Naive B cell (primary cell): ENCODE data around the gene PRPSAP1. TPM values are rescaled to one million over a fixed set of nuclear protein-coding genes. Genes with fewer than 3 reads are reported as not detected.
A peak's percentile ranks its signal among the peaks of the same experiment; 100 is the strongest.

Source experiments
- ATAC-seq, 2 donors: fragments of 150-1000 bp; cut with Tn5 transposase; 2 replicates each; pipeline ENCODE4 v1.10.0; 2021; ENCODE audit warnings: low read depth in 2 of 2, mild to moderate bottlenecking in 2 of 2, moderate library complexity in 2 of 2
- DNase-seq: peaks from one replicate; pipeline ENCODE4 v3.0.0; 2022
- H3K27ac Mint-ChIP-seq, 6 donors: one replicate each; pipeline ENCODE4 v1.8.0; 2020 to 2022; ENCODE audit warnings: mild to moderate bottlenecking in 6 of 6, mixed read lengths in 6 of 6, moderate library complexity in 5 of 6, inconsistent platforms in 2 of 6
- H3K27me3 Mint-ChIP-seq, 3 donors: one replicate each; pipeline ENCODE4 v1.8.0; 2021 to 2022; ENCODE audit warnings: mixed read lengths in 3 of 3, mild to moderate bottlenecking in 1 of 3
- H3K36me3 Mint-ChIP-seq, 2 donors: one replicate each; pipeline ENCODE4 v1.8.0; 2020 to 2022; ENCODE audit warnings: mixed read lengths in 2 of 2, inconsistent platforms in 1 of 2, mild to moderate bottlenecking in 1 of 2
- H3K4me1 Mint-ChIP-seq, 3 donors: one replicate each; pipeline ENCODE4 v1.8.0; 2020 to 2022; ENCODE audit warnings: mixed read lengths in 3 of 3, inconsistent platforms in 1 of 3, mild to moderate bottlenecking in 1 of 3, moderate library complexity in 1 of 3
- H3K4me3 Mint-ChIP-seq, 8 donors: one replicate each; pipeline ENCODE4 v1.8.0; 2020 to 2022; ENCODE audit warnings: mild to moderate bottlenecking in 8 of 8, mixed read lengths in 8 of 8, moderate library complexity in 8 of 8, inconsistent platforms in 2 of 8
- H3K9me3 Mint-ChIP-seq, 7 donors: one replicate each; pipeline ENCODE4 v1.8.0; 2020 to 2022; ENCODE audit warnings: mixed read lengths in 7 of 7, mild to moderate bottlenecking in 5 of 7, inconsistent platforms in 2 of 7, moderate library complexity in 1 of 7
- polyA plus RNA-seq, 6 donors: library from polyadenylated mRNA; unstranded; fragments of 300-500 nt; fragmentation: Illumina TruSeq; gene quantifications; one replicate each; pipeline ENCODE4 v1.2.3, GENCODE V29; 2021; ENCODE audit warnings: low read depth in 6 of 6

Gene PRPSAP1
- polyA plus RNA-seq, 6 donors from 2014 or later: 46.0 to 81.3 (median 54.4) TPM

- peak; percentile 45 for DNase-seq
- Mint-ChIP-seq H3K27ac (peak overlapping the region; percentile 98 to 100 (median 99)), H3K4me1 (peaks cover 42 to 77% (median 68%) of the 10 kb centered on the region in 3 donors), H3K36me3 (no peaks in the 10 kb centered on the region), H3K4me3 (peak overlapping the region; percentile 86 to 95 (median 92)), H3K9me3 (no peaks in the 10 kb centered on the region), H3K27me3 (no peaks in the 10 kb centered on the region)
- ATAC-seq: peak in 1 of 2 donors; percentile 2
These were observed 88.0 kb downstream of the PRPSAP1 start for GRCh38 chr17:76265624-76266243.

- H3K4me3 Mint-ChIP-seq: peak within 1 kb of the TSS; percentile 86 to 95 (median 92)
- H3K27me3 Mint-ChIP-seq: no peaks in the 10 kb centered on the region
- no peaks in the 10 kb centered on the region for H3K36me3 Mint-ChIP-seq
- H3K27ac Mint-ChIP-seq: peak within 1 kb of the TSS; percentile 98 to 100 (median 99)
- no peaks in the 10 kb centered on the region for H3K9me3 Mint-ChIP-seq
- DNase-seq (peak; percentile 99), ATAC-seq (peak; percentile 73 to 77)
- H3K4me1 Mint-ChIP-seq: peaks cover 43 to 81% (median 72%) of the 10 kb centered on the region in 3 donors
These were observed 88.7 kb downstream of the PRPSAP1 start, which contains the start of gene UBALD2 for GRCh38 chr17:76264755-76265623. Gene UBALD2, plus strand, starts transcription at chr17:76265348. Its CDS starts 158 bp downstream, at chr17:76265506.

- Mint-ChIP-seq H3K4me1 (peaks cover 43 to 81% (median 72%) of the 10 kb centered on the region in 3 donors), H3K4me3 (peak overlapping the region; percentile 66 to 91 (median 86)), H3K27me3 (no peaks in the 10 kb centered on the region), H3K9me3 (no peaks in the 10 kb centered on the region), H3K36me3 (no peaks in the 10 kb centered on the region), H3K27ac (peak overlapping the region; percentile 47 to 99 (median 90))
- no peak for ATAC-seq
- no peak for DNase-seq
These were observed 89.3 kb downstream of the PRPSAP1 start for GRCh38 chr17:76264425-76264754.

- Mint-ChIP-seq H3K4me3 (peak overlapping the region in 4 of 8 donors; percentile 0 to 90 (median 46)), H3K9me3 (no peaks in the 10 kb centered on the region), H3K4me1 (peaks cover 39 to 77% (median 68%) of the 10 kb centered on the region in 3 donors), H3K27me3 (no peaks in the 10 kb centered on the region), H3K36me3 (no peaks in the 10 kb centered on the region), H3K27ac (peak overlapping the region; percentile 19 to 99 (median 87))
- ATAC-seq: no peak
- no peak for DNase-seq
These were observed 89.8 kb downstream of the PRPSAP1 start for GRCh38 chr17:76263896-76264295.

- Mint-ChIP-seq H3K27me3 (no peaks in the 10 kb centered on the region), H3K4me1 (peaks cover 34 to 67% (median 58%) of the 10 kb centered on the region in 3 donors), H3K36me3 (no peaks in the 10 kb centered on the region), H3K9me3 (no peaks in the 10 kb centered on the region), H3K27ac (peak overlapping the region; percentile 80 to 94 (median 90)), H3K4me3 (peak overlapping the region; percentile 27 to 90 (median 76))
- ATAC-seq (peak; percentile 13 to 14), DNase-seq (peak; percentile 58)
These were observed 90.9 kb downstream of the PRPSAP1 start for GRCh38 chr17:76262732-76263344.

GRCh38 chr17:76261421-76262215 lies 92.1 kb downstream of the PRPSAP1 start:
- H3K27me3 Mint-ChIP-seq: no peaks in the 10 kb centered on the region
- no peak for ATAC-seq
- peak overlapping the region in 7 of 8 donors; percentile 15 to 80 (median 74) for H3K4me3 Mint-ChIP-seq
- DNase-seq: peak; percentile 27
- peak overlapping the region in 5 of 6 donors; percentile 53 to 89 (median 67) for H3K27ac Mint-ChIP-seq
- no peaks in the 10 kb centered on the region for H3K9me3 Mint-ChIP-seq
- H3K36me3 Mint-ChIP-seq: no peaks in the 10 kb centered on the region
- H3K4me1 Mint-ChIP-seq: peaks cover 35 to 57% (median 47%) of the 10 kb centered on the region in 3 donors

- H3K27ac Mint-ChIP-seq: peak overlapping the region in 3 of 6 donors; percentile 2 to 9 (median 5)
- no peaks in the 10 kb centered on the region for H3K9me3 Mint-ChIP-seq
- H3K4me1 Mint-ChIP-seq: peaks cover 37 to 61% (median 44%) of the 10 kb centered on the region in 3 donors
- H3K27me3 Mint-ChIP-seq: no peaks in the 10 kb centered on the region
- H3K36me3 Mint-ChIP-seq: no peaks in the 10 kb centered on the region
- ATAC-seq (no peak), DNase-seq (no peak)
- H3K4me3 Mint-ChIP-seq: peak overlapping the region in 4 of 8 donors; percentile 12 to 49 (median 22)
These were observed 93.0 kb downstream of the PRPSAP1 start for GRCh38 chr17:76260669-76261068.

GRCh38 chr17:76260220-76260619 lies 93.5 kb downstream of the PRPSAP1 start:
- no peaks in the 10 kb centered on the region for H3K9me3 Mint-ChIP-seq
- no peak for DNase-seq
- H3K4me3 Mint-ChIP-seq: peak overlapping the region in 4 of 8 donors; percentile 16 to 37 (median 24)
- ATAC-seq: no peak
- no peaks in the 10 kb centered on the region for H3K36me3 Mint-ChIP-seq
- H3K4me1 Mint-ChIP-seq: peaks cover 37 to 66% (median 44%) of the 10 kb centered on the region in 3 donors
- H3K27me3 Mint-ChIP-seq: no peaks in the 10 kb centered on the region
- peak overlapping the region in 4 of 6 donors; percentile 5 to 72 (median 37) for H3K27ac Mint-ChIP-seq

Other genes starting within 250 kb of the PRPSAP1 start
- not detected for gene FOXJ1, start 212.7 kb downstream of the PRPSAP1 start, polyA plus RNA-seq
- under 1 TPM in 5 of 6 donors, not detected in 1; 0.09 to 0.71 (median 0.22) TPM for gene RNF157, start 113.4 kb downstream of the PRPSAP1 start, polyA plus RNA-seq
- 1 to 10 TPM; 2.5 to 6.2 (median 4.6) TPM for gene UBALD2, start 88.6 kb downstream of the PRPSAP1 start, polyA plus RNA-seq
- under 1 TPM in 2 of 6 donors, not detected in 4; 0.20 to 0.38 TPM for gene QRICH2, start 45.6 kb downstream of the PRPSAP1 start, polyA plus RNA-seq
- gene SPHK1, start 30.7 kb upstream of the PRPSAP1 start, polyA plus RNA-seq: 1 to 10 TPM in 1 of 6 donors, under 1 TPM in 1, not detected in 4; 0.22 to 1.7 TPM
- 10 to 100 TPM; 11.0 to 26.0 (median 16.4) TPM for gene UBE2O, start 99.2 kb upstream of the PRPSAP1 start, polyA plus RNA-seq
- 1 to 10 TPM in 1 of 6 donors, under 1 TPM in 2, not detected in 3; 0.24 to 1.2 (median 0.43) TPM for gene AANAT, start 113.7 kb upstream of the PRPSAP1 start, polyA plus RNA-seq
- 100 to 1,000 TPM in 1 of 6 donors, 10 to 100 TPM in 5; 44.0 to 148 (median 51.7) TPM for gene RHBDF2, start 147.5 kb upstream of the PRPSAP1 start, polyA plus RNA-seq
- gene CYGB, start 183.8 kb upstream of the PRPSAP1 start, polyA plus RNA-seq: 1 to 10 TPM in 2 of 6 donors, under 1 TPM in 4; 0.21 to 2.4 (median 0.79) TPM
- 10 to 100 TPM; 21.6 to 54.4 (median 34.3) TPM for gene PRCD, start 186.1 kb upstream of the PRPSAP1 start, polyA plus RNA-seq
- gene ST6GALNAC2, start 231.9 kb upstream of the PRPSAP1 start, polyA plus RNA-seq: 1 to 10 TPM in 1 of 6 donors, under 1 TPM in 4, not detected in 1; 0.22 to 1.0 (median 0.48) TPM